Calu3 (cell line): Measurements from ENCODE around the gene PRKCZ. TPM values are rescaled to one million over a fixed set of nuclear protein-coding genes. Genes with fewer than 3 reads are reported as not detected.

Source experiments
- BruUV-seq: library from RNA; stranded (reverse); fragments of 400-500 nt; replicated peaks from 2 replicates; lab custom pipeline; 2021; lab: Mats Ljungman, UMichigan
- CTCF ChIA-PET: fragments of 300-600 bp; sonication (Branson Sonifier 250); formaldehyde crosslinking; loops from one replicate; lab custom pipeline; 2022; ENCODE audit warnings: antibody characterized with exemption; lab: Charles Lee
- DNase-seq: peaks from one replicate; pipeline ENCODE4 v3.0.0; 2022
- H3K27ac Mint-ChIP-seq: one replicate; pipeline ENCODE4 v1.8.0; 2022; ENCODE audit warnings: mixed read lengths; ENCODE audit not compliant: unreplicated experiment
- H3K27me3 Mint-ChIP-seq: one replicate; pipeline ENCODE4 v1.8.0; 2022; ENCODE audit warnings: mixed read lengths; ENCODE audit not compliant: unreplicated experiment
- H3K36me3 Mint-ChIP-seq: one replicate; pipeline ENCODE4 v1.8.0; 2022; ENCODE audit warnings: mild to moderate bottlenecking, moderate library complexity, mixed read lengths; ENCODE audit not compliant: insufficient read depth, unreplicated experiment
- H3K4me1 Mint-ChIP-seq: one replicate; pipeline ENCODE4 v1.8.0; 2022; ENCODE audit warnings: mild to moderate bottlenecking, low read depth, mixed read lengths; ENCODE audit not compliant: unreplicated experiment
- H3K4me3 Mint-ChIP-seq: one replicate; pipeline ENCODE4 v1.8.0; 2022; ENCODE audit warnings: mild to moderate bottlenecking, low read depth, moderate library complexity, mixed read lengths; ENCODE audit not compliant: unreplicated experiment
- H3K9me3 Mint-ChIP-seq: one replicate; pipeline ENCODE4 v1.8.0; 2022; ENCODE audit warnings: low read depth, mixed read lengths; ENCODE audit not compliant: unreplicated experiment
- CTCF ChIP-seq: fragments of 200-600 bp; IDR thresholded peaks from one replicate; pipeline ENCODE4 v1.8.0; 2022; ENCODE audit warnings: antibody characterized with exemption; ENCODE audit not compliant: unreplicated experiment
- intact Hi-C: fragments of 100-400 bp; cut with micrococcal nuclease; formaldehyde crosslinking; loops from one replicate; pipeline ENCODE4 v1.10.0; 2022; ENCODE audit not compliant: unreplicated experiment
- total RNA-seq: library from RNA; stranded (reverse); gene quantifications from 2 replicates; pipeline ENCODE4 v1.2.3, GENCODE V29; 2022

PRKCZ gene
- total RNA-seq, 1 experiment from 2014 or later = 26.0 TPM

- intact Hi-C loops = no loop called here
- no peaks in the 10 kb centered on the region for H3K4me1 Mint-ChIP-seq
- peaks cover 3% of the 10 kb centered on the region for H3K9me3 Mint-ChIP-seq
- no peak overlapping the region for H3K4me3 Mint-ChIP-seq
- H3K27me3 Mint-ChIP-seq = no peaks in the 10 kb centered on the region
- H3K36me3 Mint-ChIP-seq = peaks cover 10% of the 10 kb centered on the region
- DNase-seq = no peak
- TF ChIP-seq CTCF = no peak
- H3K27ac Mint-ChIP-seq = no peak overlapping the region
- BruUV-seq = no TSS peak
- CTCF ChIA-PET = no interaction called here
These were observed 116.5 kb downstream of the PRKCZ start for GRCh38 chr1:2166695-2167094.

DNA sequence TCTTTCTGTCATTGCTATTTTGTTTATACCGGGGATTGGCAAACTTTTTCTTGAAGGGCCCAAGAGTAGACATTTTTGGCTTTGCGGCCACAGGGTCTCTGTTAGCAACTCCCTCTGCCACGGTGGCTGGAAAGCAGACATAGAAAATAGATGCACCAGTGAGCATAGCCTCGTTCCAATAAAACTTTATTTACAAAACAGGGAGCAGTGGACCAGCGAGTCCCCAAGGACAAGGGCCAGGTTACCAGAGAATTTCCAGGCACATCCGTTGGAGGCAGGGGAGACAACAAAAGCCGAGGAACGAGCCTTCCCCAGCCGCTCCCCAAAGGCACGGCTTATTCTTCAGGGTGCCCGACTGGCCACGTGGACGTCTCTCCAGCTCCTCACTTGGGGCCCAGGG lies 117.9 kb downstream of the PRKCZ start:
- Mint-ChIP-seq H3K4me3 (no peak overlapping the region), H3K36me3 (peaks cover 18% of the 10 kb centered on the region), H3K9me3 (no peaks in the 10 kb centered on the region), H3K27ac (no peak overlapping the region), H3K27me3 (no peaks in the 10 kb centered on the region), H3K4me1 (no peaks in the 10 kb centered on the region)
- TF ChIP-seq CTCF = no peak
- no TSS peak for BruUV-seq
- DNase-seq = no peak
- intact Hi-C loops = no loop called here
- CTCF ChIA-PET = no interaction called here

- peaks cover 18% of the 10 kb centered on the region for H3K36me3 Mint-ChIP-seq
- H3K27ac Mint-ChIP-seq = no peak overlapping the region
- intact Hi-C loops = no loop called here
- CTCF ChIA-PET = no interaction called here
- no peaks in the 10 kb centered on the region for H3K27me3 Mint-ChIP-seq
- no peaks in the 10 kb centered on the region for H3K4me1 Mint-ChIP-seq
- no peak for TF ChIP-seq CTCF
- no peaks in the 10 kb centered on the region for H3K9me3 Mint-ChIP-seq
- DNase-seq = no peak
- no TSS peak for BruUV-seq
- H3K4me3 Mint-ChIP-seq = no peak overlapping the region
These were observed 118.3 kb downstream of the PRKCZ start for GRCh38 chr1:2168535-2168934.

- peaks cover 22% of the 10 kb centered on the region for H3K36me3 Mint-ChIP-seq
- intact Hi-C loops = no loop called here
- no peak overlapping the region for H3K4me3 Mint-ChIP-seq
- TF ChIP-seq CTCF = no peak
- H3K9me3 Mint-ChIP-seq = no peaks in the 10 kb centered on the region
- no peak for DNase-seq
- no peaks in the 10 kb centered on the region for H3K27me3 Mint-ChIP-seq
- no peaks in the 10 kb centered on the region for H3K4me1 Mint-ChIP-seq
- no peak overlapping the region for H3K27ac Mint-ChIP-seq
- CTCF ChIA-PET = no interaction called here
- BruUV-seq = no TSS peak
These were observed 119.1 kb downstream of the PRKCZ start for GRCh38 chr1:2169200-2169836.
